ENCODE results near the gene MUC4.
"Not testable (repeated sequence)": the region's sequence is repeated elsewhere in the genome, so short reads cannot be mapped to it uniquely, and the experiment has no call there.

Gene MUC4

DNA sequence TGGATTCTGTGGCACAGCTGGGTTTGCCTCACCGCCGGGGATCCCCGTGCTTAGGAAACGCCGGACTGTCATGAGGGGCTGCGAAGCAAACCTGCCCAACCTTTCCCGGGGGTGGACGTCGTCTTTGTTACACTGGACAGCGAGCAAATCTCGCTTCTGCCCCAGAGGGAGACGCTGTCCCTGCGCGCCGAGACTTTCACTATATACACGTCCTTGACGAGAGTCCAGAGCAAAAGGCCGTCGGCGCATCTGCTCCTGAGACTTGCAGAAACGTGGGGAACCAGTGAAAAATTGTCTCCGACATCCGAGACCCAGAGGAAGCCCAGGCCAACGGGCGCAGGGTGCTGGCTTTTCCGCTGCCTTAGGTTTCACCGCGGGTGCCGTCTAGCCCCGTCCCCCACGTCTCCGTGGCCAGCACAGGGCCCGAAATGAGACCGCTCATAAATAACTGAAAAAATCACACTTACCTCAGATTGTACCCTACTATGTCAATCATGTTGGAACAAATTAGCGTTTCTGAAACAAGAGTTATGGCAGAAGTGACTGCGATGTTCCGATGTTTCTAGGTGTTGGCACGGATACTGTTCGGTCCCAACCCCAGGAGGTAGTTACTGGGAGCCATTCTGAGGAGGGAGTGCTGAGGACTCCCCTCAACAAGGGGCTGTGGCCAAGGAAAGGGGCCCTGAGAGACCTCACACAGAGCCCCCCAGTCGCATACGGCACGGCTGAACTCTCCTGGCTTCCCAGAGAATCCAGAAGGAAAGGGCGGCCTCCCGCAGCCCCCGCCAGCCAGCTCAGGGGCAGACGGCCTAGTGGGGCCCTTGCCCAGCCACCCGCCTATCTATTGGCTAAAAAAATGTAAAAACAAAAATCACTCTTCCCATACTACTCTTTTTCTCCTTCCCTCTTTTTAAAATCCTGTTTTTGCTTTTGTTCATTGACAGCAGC is 14.4 kb upstream of the MUC4 start:
- no peaks in the 10 kb centered on the region for H3K9me2 ChIP-seq (replicated peaks; ENCODE audit: insufficient read depth, low read length)
- H3K36me3 ChIP-seq (ENCODE audit: low read length), result no peaks in the 10 kb centered on the region
- no peak overlapping the region for H3K9ac ChIP-seq (ENCODE audit: low read length)
- no peak overlapping the region for H3K4me3 ChIP-seq (ENCODE audit: insufficient read depth, low read length, poor library complexity, severe bottlenecking)
- H3K4me2 ChIP-seq (ENCODE audit: low read depth, low read length, poor library complexity, severe bottlenecking), result no peak overlapping the region
- peaks cover 5% of the 10 kb centered on the region; the same call in 1 of the 2 replicates for H3K9me3 ChIP-seq (ENCODE audit: insufficient read depth, low read length)
- H3K27me3 ChIP-seq (ENCODE audit: low read length), result no peaks in the 10 kb centered on the region
- no peaks in the 10 kb centered on the region for H4K20me1 ChIP-seq (ENCODE audit: low read depth, low read length)
- no peaks in the 10 kb centered on the region for H3K79me2 ChIP-seq (ENCODE audit: insufficient read depth, low read length)
- no peak overlapping the region for H3K27ac ChIP-seq (ENCODE audit: low read depth, low read length)
- H2AFZ ChIP-seq (ENCODE audit: low read depth, low read length, severe bottlenecking), result no peak overlapping the region
- H3F3A ChIP-seq (ENCODE audit: insufficient read depth), result 0 out of 2 replicates have a peak, but pooled peaks cover 3% of the 10 kb centered on the region
- TF ChIP-seq CTCF (IDR thresholded peaks at IDR 0.05; ENCODE audit: insufficient read depth, low read length, poor library complexity, severe bottlenecking) (no peak), EZH2phosphoT487 (conservative IDR thresholded peaks at IDR 0.05; ENCODE audit: low read length) (no peak)

DNA sequence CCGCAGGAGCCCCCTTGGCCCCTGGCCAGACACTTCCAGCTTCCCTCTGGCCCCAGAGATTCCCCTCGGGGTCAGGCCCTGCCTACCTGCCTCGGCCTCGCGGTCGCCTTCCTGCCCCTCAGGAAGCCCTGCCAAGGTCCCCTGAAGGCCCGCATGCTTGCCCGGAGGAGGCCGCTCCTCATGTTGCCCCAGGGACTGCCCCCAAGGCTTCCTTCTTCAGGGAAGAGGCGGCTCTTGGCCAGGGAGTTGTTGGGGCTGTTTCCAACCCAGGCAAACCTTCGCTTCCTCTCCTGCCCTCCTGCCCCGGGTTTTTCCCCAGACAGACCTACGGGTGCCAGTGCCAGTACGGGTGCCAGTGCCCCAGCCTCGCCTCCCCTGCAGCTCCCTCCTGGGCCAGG is 13.5 kb upstream of the MUC4 start:
- H3K27me3 ChIP-seq (ENCODE audit: low read length), result no peaks in the 10 kb centered on the region
- no peak overlapping the region for H3K9ac ChIP-seq (ENCODE audit: low read length)
- no peak overlapping the region for H3K27ac ChIP-seq (ENCODE audit: low read depth, low read length)
- TF ChIP-seq CTCF (IDR thresholded peaks at IDR 0.05; ENCODE audit: insufficient read depth, low read length, poor library complexity, severe bottlenecking), result no peak
- TF ChIP-seq EZH2phosphoT487 (conservative IDR thresholded peaks at IDR 0.05; ENCODE audit: low read length), result no peak
- no peak overlapping the region for H2AFZ ChIP-seq (ENCODE audit: low read depth, low read length, severe bottlenecking)
- H3K79me2 ChIP-seq (ENCODE audit: insufficient read depth, low read length), result no peaks in the 10 kb centered on the region
- peaks cover 5% of the 10 kb centered on the region; the same call in 1 of the 2 replicates for H3K9me3 ChIP-seq (ENCODE audit: insufficient read depth, low read length)
- H3K4me2 ChIP-seq (ENCODE audit: low read depth, low read length, poor library complexity, severe bottlenecking), result no peak overlapping the region
- H4K20me1 ChIP-seq (ENCODE audit: low read depth, low read length), result no peaks in the 10 kb centered on the region
- 0 out of 2 replicates have a peak, but pooled peaks cover 3% of the 10 kb centered on the region for H3F3A ChIP-seq (ENCODE audit: insufficient read depth)
- H3K9me2 ChIP-seq (replicated peaks; ENCODE audit: insufficient read depth, low read length), result no peaks in the 10 kb centered on the region
- H3K4me3 ChIP-seq (ENCODE audit: insufficient read depth, low read length, poor library complexity, severe bottlenecking), result no peak overlapping the region
- H3K36me3 ChIP-seq (ENCODE audit: low read length), result no peaks in the 10 kb centered on the region

DNA sequence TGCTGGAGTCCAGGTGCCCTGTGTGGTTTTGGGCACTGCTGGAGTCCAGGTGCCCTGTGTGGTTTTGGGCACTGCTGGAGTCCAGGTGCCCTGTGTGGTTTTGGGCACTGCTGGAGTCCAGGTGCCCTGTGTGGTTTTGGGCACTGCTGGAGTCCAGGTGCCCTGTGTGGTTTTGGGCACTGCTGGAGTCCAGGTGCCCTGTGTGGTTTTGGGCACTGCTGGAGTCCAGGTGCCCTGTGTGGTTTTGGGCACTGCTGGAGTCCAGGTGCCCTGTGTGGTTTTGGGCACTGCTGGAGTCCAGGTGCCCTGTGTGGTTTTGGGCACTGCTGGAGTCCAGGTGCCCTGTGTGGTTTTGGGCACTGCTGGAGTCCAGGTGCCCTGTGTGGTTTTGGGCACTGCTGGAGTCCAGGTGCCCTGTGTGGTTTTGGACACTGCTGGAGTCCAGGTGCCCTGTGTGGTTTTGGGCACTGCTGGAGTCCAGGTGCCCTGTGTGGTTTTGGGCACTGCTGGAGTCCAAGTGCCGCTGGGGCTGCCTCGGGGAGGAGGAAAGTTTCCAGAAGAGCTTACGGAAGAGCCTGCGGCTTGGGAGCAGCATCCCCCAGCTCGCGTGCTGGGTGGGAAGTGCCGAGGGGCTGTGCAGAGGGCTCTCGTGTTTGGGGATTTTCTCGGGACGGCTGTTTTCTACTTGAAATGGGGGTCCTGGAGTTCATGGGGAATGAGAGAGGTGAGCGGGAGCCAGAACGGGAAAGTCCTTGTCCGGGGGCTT is 12.9 kb upstream of the MUC4 start:
- H4K20me1 ChIP-seq (ENCODE audit: low read depth, low read length); H3K4me2 ChIP-seq (ENCODE audit: low read depth, low read length, poor library complexity, severe bottlenecking); H3K9me3 ChIP-seq (ENCODE audit: insufficient read depth, low read length); H3K36me3 ChIP-seq (ENCODE audit: low read length); H3K9me2 ChIP-seq (replicated peaks; ENCODE audit: insufficient read depth, low read length); H3K79me2 ChIP-seq (ENCODE audit: insufficient read depth, low read length); H3K9ac ChIP-seq (ENCODE audit: low read length); H3K4me3 ChIP-seq (ENCODE audit: insufficient read depth, low read length, poor library complexity, severe bottlenecking); H2AFZ ChIP-seq (ENCODE audit: low read depth, low read length, severe bottlenecking); H3K27me3 ChIP-seq (ENCODE audit: low read length); H3K27ac ChIP-seq (ENCODE audit: low read depth, low read length); H3F3A ChIP-seq (ENCODE audit: insufficient read depth): not testable (repeated sequence)

Data from SU-DHL-6 (cell line).